HEK293 (cell line): ENCODE data around the gene THSD7A.

Source experiments
- MEIS1 ChIP-seq: sonication (generic); formaldehyde crosslinking; IDR thresholded peaks from 2 replicates; pipeline ENCODE4 v1.8.1; 2022; ENCODE audit warnings: missing genetic modification reagents, mild to moderate bottlenecking, borderline replicate concordance
- SP2 ChIP-seq: fragments of 450-650 bp; formaldehyde crosslinking; IDR thresholded peaks from 2 replicates; pipeline ENCODE4 v1.5.1; 2016; ENCODE audit warnings: missing biosample characterization, missing genetic modification characterization
- ZEB2 ChIP-seq: fragments of 450-650 bp; formaldehyde crosslinking; IDR thresholded peaks from 2 replicates; pipeline ENCODE4 v1.5.1; 2016; ENCODE audit warnings: missing biosample characterization, missing genetic modification characterization
- TF ChIP-seq, protein P1 (sequence below): fragments of 450-650 bp; formaldehyde crosslinking; IDR thresholded peaks from 2 replicates; pipeline ENCODE4 v1.5.1; 2016; ENCODE audit warnings: missing biosample characterization, missing genetic modification characterization

DNA sequence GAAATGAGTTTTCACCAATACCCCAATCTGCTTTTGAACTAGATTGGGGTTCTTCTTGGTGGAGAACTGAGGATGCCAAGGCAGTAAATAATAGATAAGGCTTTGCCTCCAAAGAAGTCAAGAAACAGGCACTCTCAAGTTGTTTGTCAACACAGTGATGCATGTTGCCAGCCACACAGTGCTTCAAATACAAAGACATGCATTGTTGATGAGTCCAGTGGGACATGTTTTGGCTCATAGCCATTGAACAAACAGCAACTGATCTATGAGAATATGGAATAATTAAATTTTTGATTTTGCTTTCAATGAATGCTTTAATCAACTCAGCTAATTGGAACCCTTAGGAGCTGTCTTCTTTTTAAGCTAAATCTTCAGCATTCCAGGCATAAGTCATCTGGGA, 346.4 kb downstream of the THSD7A start:
- TF ChIP-seq ZEB2 (tag by site-specific recombination) (no peak), SP2 (tag by site-specific recombination) (no peak), MEIS1 (CRISPR knock-in tag) (no peak)
- TF ChIP-seq, protein P1, sequence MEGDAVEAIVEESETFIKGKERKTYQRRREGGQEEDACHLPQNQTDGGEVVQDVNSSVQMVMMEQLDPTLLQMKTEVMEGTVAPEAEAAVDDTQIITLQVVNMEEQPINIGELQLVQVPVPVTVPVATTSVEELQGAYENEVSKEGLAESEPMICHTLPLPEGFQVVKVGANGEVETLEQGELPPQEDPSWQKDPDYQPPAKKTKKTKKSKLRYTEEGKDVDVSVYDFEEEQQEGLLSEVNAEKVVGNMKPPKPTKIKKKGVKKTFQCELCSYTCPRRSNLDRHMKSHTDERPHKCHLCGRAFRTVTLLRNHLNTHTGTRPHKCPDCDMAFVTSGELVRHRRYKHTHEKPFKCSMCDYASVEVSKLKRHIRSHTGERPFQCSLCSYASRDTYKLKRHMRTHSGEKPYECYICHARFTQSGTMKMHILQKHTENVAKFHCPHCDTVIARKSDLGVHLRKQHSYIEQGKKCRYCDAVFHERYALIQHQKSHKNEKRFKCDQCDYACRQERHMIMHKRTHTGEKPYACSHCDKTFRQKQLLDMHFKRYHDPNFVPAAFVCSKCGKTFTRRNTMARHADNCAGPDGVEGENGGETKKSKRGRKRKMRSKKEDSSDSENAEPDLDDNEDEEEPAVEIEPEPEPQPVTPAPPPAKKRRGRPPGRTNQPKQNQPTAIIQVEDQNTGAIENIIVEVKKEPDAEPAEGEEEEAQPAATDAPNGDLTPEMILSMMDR (tag by site-specific recombination): no peak
